Dermis microvascular lymphatic vessel endothelial cell (primary cell): ENCODE data around the gene SCP2. TPM values are rescaled to one million over a fixed set of nuclear protein-coding genes. Genes with fewer than 3 reads are reported as not detected.

ENCODE experiments used
- DNase-seq, 2 donors: peaks; one replicate each; pipeline versions ENCODE4 v3.0.0 to v3.0.0-alpha.2; 2010; ENCODE audit warnings: low read depth in 2 of 2
- total RNA-seq: library from RNA; depleted of rRNA; stranded (reverse); fragments of >200 nt; gene quantifications from 2 replicates; pipeline ENCODE4 v1.2.1, GENCODE V29; 2014

Gene SCP2
- total RNA-seq, 1 donor from 2014 or later = 100 TPM

DNA sequence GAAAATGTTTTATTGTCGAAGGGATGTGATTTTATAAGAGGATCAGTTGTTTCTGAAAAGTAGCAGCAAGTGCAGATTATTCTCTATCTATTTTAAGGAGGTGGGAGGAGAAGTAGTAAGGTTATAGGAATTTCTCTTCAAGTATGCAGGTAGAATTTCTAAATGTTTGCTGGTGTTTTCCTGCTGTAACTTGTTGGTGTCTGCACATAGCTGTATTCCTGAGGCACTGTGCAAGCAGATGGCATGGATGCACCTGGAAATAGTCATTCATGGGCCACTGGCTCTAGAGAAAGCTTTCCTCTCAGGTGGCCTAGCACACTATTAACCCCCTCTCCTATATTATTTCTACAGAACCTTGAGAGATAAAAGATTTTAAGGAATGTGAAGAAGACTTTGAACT lies 104.7 kb downstream of the SCP2 start:
- DNase-seq = no peak

- DNase-seq = no peak
Observed at GRCh38 chr1:53037159-53037558, 110.1 kb downstream of the SCP2 start.

- DNase-seq = no peak
Observed at GRCh38 chr1:53038566-53038965, 111.5 kb downstream of the SCP2 start.

DNA sequence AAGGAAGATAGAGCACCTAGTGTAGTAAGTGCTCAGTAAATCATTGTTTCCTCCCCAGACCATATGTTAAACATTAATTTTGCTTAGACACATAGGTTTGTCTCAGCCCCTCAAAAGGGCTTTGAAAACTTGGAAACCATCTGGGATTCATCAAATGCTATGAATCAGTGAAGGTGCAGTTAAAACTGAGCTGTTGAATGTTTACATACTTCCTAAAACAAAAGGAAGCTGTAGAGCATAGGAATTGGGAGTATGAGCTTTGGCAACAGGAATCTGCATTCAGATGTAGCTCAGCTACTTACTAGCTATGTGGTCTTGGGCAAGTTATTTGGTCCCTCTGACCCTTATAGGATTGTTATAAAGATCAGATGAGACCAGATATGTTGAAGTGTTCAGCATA lies 116.2 kb downstream of the SCP2 start:
- DNase-seq = no peak

GRCh38 chr1:53044926-53045325 lies 117.8 kb downstream of the SCP2 start:
- no peak for DNase-seq

- peak; percentile 79 to 93 for DNase-seq
Observed at GRCh38 chr1:53046930-53047329, 119.9 kb downstream of the SCP2 start.

GRCh38 chr1:53047737-53048736 lies 121.0 kb downstream of the SCP2 start:
- DNase-seq = peak; percentile 14 to 95

GRCh38 chr1:53048960-53049573 lies 122.0 kb downstream of the SCP2 start:
- no peak for DNase-seq

GRCh38 chr1:53049574-53049967 lies 122.5 kb downstream of the SCP2 start:
- DNase-seq = peak in 1 of 2 donors; percentile 77

GRCh38 chr1:53050310-53050709 lies 123.2 kb downstream of the SCP2 start:
- DNase-seq = no peak

DNA sequence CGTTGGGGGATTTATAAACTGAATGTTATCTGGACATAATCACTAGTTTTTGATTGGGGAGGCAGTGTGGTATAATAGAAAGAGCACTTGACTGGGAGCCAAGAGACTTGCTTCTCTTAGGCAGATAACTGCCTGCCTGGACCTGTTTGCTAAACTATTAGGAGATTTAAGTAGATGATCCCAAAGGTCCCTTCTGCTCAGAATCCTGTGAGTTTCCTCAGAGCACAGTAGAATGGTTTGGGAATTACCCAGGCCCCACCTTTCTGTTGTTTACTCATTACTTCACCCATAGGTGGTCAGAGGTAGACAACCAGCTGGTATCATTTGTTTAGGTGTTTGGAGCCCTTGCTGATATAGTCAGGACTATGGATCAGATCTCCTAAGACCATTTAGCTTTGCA lies 124.6 kb downstream of the SCP2 start:
- no peak for DNase-seq

- DNase-seq = no peak
Observed at GRCh38 chr1:53057127-53057526, 130.1 kb downstream of the SCP2 start.

- DNase-seq = no peak
Observed at GRCh38 chr1:53060579-53060978, 133.5 kb downstream of the SCP2 start.

- no peak for DNase-seq
Observed at GRCh38 chr1:53061123-53061858, 134.2 kb downstream of the SCP2 start.

GRCh38 chr1:53061859-53062707 lies 135.0 kb downstream of the SCP2 start, which contains the start of gene PODN:
Gene PODN (plus strand): TSS chr1:53062213. CDS start chr1:53069856, 7,643 bp downstream.
- DNase-seq = peak in 1 of 2 donors; percentile 21

DNA sequence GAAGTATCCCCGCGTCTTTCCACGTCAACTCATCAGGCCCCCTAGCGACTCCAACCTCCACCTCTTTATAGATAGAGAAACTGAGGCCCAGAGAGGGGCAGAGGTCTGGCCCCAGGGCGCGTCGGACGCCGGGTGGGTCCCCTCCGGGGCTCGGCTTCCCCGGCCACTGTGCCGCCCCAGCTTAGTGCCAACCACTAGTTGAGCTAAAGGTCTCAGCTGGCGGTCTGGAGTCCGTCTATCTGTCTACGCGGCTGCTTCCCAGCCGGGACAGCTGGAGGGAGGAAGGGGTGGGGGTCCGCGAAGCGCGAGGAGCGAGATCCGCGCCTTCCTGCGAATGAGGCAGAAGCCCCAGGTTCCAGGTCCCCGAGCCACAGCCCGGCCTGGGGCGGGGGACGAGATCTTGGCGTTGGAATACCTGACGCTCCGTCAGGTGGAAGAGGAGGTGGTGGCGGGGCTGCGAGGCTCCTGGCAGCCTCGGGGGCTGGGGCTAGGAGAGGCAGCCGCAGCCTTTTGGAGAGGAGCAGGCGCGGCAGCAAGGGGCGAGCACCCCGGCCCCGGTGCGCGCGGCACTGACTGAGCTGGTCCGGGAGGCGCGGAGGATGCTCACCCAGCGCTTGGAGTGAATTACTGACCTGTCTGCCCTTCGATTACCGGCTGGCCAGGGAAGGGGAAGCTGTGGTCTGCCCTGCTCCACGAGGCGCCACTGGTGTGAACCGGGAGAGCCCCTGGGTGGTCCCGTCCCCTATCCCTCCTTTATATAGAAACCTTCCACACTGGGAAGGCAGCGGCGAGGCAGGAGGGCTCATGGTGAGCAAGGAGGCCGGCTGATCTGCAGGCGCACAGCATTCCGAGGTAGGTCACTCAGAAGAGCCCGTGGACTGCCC lies 135.9 kb downstream of the SCP2 start:
- DNase-seq = no peak

DNA sequence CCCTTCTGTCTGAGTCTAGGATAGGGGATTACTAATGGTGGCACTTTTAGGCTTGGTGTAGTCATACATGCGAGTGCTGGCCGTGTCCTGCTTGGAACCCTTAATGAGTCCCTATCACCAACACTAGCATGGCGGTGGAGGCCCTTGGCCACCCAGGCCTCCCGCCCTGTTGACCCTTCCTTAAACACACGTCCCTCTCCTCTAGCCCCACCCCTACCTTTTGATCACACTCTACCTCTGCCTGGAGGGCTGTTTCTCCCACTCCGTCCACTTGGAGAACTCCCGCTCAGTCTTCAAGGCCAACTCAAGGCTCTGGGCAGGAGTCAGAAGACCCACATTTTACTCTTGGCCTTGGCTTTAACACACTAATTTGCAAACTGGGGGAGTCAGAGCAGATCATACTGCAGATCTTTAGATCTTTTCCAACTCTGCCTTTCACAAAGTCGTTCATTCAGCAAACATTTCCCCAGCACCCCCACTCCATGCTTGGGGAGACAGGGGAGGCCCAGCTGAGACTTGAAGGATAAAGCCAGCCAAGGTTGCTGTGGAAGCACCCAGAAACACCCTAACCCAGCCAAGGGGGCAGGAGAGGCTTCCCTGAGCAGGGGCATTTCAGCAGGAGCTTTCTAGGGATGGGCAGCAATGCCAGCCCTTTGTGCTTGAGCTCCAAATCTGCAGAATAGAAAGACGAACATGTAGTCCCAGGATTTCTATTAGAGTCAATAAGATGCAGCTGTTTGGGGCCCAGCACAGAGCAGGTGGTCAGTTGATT lies 136.9 kb downstream of the SCP2 start:
- no peak for DNase-seq

- DNase-seq = no peak
Observed at GRCh38 chr1:53065391-53065790, 138.3 kb downstream of the SCP2 start.

DNA sequence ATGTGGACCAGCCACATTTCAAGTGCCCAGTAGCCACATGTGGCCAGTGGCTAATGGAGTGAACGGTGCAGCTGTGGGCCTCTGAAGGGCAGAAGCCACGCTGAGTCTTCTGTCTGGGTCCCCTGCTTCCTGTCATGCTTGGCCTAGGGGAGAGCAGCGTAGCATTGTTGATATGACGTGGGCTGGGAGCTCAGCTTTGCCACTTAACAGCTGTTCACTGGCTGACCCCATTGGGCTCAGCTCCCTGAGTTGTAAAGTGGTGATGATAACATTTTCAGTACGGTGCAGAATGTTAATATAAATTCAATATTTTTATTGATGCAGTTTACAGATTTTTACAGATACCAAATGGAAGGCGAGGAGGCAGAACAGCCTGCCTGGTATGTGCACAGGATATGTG lies 139.4 kb downstream of the SCP2 start:
- no peak for DNase-seq
